HG03196 (cell line): ENCODE measurements around the gene BACH2.
"Not testable (repeated sequence)": the region's sequence is repeated elsewhere in the genome, so short reads cannot be mapped to it uniquely, and the experiment has no call there.

ENCODE experiments used
- ATAC-seq: cut with Tn5 transposase; IDR thresholded peaks from one replicate; pipeline ENCODE4 v1.9.1; 2021; ENCODE audit not compliant: unreplicated experiment

BACH2 gene

DNA sequence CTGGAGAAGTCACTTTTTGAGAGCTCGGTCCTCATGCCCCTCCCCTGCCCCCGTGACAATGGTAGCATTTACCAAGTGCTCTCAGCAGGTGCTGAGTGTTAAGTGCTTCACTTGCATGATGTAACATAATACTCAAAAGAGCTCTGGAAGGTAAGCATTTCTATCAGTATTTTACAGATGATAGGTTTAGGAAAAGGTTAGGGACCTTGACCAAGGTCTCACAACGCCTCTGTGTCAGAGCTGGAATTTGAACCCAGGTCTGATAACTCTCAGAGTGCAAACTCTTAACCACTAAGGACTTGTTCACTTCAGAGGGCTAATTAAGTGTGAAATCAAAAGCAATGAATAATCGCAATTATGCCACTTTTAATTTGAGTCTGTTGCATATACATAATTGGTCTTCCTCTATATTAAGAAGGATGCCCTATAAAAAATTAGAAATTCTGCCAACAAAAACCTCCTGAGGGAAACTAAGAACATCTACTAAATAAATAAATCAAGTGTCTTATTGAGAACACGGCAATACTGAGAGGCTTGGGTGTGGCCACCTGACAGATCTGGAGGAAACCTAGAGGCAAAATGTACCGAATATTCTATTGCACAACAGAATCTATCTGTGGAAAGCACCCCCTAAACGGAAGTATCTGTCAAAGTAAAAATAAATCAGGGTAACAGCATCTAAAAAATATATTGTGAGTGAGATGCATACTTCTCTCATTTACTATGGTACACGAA lies 109.8 kb downstream of the BACH2 start:
- no peak for ATAC-seq

GRCh38 chr6:90186026-90186425 lies 110.6 kb downstream of the BACH2 start:
- no peak for ATAC-seq

DNA sequence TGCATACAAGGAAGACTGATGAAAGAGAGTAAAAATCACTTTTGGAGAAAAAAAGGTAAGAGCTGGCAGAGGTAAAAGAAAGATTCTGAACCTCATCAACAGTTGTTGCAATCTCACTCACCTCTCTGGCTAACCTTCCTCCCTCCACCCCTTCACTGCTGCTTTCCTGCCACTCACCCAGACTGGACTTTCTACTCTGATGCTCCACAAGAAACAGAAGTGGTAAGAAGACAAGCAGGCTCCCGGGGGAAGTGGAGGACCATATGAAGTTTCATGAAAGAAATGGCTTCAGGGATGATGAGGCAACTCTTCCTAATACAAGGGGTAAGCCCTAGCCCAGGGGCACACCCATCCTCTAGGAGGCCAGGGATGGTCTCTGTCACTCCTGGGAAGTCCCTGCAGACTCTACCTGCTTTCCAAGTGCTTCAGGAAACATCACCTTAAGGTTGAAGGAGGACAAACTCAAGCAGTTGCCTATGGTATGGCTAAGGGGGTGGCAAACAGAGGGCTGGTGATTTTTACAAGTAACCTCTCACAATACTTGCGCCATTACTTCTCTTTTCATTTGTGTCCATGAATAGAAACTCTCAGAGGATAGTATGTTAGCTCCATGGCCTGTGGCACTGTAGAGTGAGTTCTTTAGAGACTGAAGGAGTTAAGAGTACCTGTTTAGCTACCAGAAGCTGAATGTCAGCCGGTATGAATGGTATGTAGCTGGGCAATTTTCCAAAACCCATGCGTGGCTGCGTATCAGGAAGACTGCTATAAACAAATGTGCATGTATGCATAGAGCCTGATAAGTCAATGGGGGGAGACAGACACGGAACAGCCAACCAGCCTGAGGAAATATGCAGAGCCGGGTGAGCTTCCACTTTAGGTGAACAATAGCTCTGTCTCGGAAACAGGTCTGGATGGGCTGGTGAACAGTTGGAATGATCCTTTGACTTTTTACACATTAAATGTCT lies 112.0 kb downstream of the BACH2 start:
- no peak for ATAC-seq

GRCh38 chr6:90183587-90184333 lies 112.9 kb downstream of the BACH2 start:
- no peak for ATAC-seq

GRCh38 chr6:90180526-90180925 lies 116.1 kb downstream of the BACH2 start:
- ATAC-seq: no peak

DNA sequence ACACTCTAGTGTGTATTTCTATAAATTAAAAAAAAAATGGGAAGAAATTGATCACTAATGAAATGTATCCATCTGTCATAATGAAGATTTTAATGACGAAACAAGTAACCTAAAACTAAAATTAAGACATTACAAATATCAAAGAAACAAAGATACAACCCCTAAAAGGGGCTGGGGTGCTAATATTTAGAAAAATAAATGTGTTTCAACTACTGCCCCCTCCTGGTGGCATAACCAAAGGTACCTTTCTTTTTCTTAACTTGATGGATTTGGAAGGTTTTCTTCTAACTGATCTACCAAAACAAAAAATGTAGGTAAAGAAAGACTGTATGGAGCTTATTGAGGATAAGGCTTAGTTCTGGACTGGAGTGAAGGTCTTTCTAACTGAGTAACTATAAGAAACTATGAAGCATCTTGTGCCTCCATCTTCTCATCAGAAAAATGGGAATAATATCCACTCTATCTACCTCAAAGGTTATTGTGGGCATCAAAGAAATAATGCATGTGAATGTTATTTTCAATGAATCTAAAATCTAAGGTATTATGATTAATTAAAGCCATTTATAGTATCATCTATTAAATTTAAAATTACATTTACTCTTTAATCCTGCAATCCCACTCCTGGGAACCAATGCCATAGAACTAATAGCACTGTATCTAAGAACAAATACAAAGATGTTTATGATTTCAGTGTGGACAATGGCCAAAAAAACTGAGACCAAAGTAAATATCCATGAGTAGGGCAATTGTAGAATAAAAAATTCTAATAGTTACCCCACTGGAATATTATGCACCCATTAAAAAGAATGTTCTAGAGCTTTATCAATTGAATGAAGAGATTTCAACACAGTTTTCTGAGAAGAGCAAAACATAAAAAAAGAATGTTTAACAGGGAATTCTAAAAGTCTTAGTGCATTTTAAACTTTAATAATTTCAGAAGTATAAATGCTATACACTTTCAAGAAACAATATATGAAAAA lies 117.2 kb downstream of the BACH2 start:
- no peak for ATAC-seq

DNA sequence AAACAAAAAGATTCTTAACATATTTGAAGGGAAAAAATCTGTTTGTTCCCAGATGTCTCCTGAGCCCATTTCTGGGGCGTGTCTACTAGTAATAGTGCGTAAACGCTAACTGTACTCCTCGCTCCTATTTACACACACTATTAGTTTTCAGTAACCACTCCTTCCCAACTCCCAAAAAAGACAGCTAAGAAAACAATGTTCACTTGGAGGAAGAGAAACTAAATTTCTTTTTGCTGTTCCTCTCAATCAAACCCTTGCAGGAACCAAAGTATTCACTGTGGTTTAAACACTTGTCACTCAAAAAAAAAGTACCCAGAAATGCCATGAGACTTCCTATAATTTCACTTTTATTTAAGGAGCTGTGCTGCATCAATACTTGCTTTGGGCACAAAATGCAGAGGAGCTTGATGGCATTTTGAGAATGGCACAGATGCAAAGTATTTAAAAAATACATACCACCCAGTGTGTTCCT lies 118.2 kb downstream of the BACH2 start:
- no peak for ATAC-seq

- no peak for ATAC-seq
Measured at GRCh38 chr6:90177544-90178383, 118.9 kb downstream of the BACH2 start.

DNA sequence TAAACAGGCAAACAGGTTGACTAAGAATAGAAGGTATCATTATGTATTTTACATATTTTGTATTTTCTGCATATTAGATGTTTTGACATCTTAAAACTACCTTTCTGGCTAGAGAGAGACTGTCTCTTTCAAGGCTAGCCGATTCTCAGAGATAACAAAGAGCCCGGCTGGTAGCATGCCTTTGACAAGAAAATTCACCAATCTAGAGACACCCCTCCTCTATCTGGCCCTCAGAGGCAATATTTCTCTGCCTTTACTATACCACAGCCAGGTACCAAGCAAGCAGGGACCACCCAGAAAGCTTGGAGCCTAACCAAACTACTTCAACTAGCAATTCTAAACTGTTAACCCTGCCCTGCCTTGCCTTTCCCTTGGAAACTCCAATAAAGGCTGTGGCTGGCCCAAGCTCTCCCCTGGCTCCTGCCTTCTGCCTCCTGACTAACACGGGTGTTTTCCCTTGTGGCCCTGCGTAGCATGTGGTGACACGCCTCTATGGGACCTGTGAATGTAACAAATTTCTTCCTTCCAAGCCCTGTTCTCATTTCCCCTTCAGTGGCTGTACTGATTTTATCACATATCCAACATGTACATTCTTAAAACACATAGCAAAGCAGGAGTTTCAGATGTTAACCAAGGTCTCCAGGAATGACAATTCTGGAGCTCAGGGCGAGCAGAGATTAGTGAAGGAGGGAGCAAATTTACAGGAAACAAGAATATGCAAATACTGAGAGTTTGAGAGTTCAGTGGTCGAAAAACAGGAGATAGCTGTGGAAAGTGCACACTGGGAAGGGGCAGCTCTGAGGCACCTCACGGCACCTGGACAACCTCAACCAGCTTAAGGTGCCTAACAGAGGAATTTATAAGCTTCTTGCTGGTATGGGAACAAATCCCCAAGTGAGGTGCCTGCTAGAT lies 120.8 kb downstream of the BACH2 start:
- ATAC-seq: no peak

- no peak for ATAC-seq
Measured at GRCh38 chr6:90173262-90173925, 123.2 kb downstream of the BACH2 start.

DNA sequence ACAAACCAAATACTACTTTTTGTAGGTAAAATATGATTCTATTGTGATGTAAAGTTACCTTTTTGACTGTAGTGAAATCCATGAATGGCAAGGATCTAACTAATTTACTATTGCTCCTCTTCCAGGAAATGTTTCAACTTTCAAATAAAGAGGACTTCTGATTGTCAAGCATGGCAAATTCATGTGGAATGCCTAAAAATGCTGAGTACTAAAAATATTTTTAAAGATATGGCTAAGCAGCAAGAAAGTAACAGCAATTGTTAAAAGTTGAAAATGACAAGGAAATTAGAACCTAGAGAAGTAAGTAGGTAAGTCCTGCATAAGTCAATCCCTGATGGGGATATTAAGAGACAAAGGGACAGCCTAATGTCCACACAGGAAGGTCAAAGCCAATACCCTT lies 126.0 kb downstream of the BACH2 start:
- no peak for ATAC-seq

- no peak for ATAC-seq
Measured at GRCh38 chr6:90169374-90169773, 127.3 kb downstream of the BACH2 start.

DNA sequence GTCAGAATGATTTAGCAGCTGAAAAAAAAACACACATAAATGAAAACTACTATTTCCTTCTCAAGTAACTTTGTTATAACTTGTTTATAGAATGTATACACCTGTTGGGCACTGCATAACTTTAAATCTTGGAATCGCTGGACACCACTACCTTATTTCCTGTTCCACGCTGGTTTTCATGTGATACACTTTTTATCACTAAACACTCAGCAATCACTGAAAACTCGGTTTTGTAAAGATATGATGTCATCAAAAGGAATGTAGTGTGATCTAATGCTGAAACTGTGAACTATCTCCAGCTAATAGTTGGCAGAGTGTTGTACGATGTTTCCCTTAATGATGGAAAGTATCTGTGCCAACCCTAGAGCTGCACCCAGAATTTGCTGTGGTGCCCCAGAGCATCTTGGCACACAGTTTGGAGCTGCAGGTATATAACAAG lies 127.9 kb downstream of the BACH2 start:
- no peak for ATAC-seq

GRCh38 chr6:90167514-90168379 lies 128.9 kb downstream of the BACH2 start:
- no peak for ATAC-seq

GRCh38 chr6:90166155-90166924 lies 130.3 kb downstream of the BACH2 start:
- ATAC-seq: not testable (repeated sequence)
